Mucosa of descending colon (tissue), 3 donors: ENCODE data around the gene ANAPC1. TPM values are rescaled to one million over a fixed set of nuclear protein-coding genes. Genes with fewer than 3 reads are reported as not detected.
A peak's percentile ranks its signal among the peaks of the same experiment; 100 is the strongest.

Experiments used
- ATAC-seq: fragments of 200-7000 bp; cut with Tn5 transposase; one replicate; pipeline ENCODE4 v1.9.1; 2020; ENCODE audit warnings: mild to moderate bottlenecking, moderate library complexity
- DNase-seq, 3 donors: peaks; one replicate each; pipeline ENCODE4 v3.0.0-alpha.2; 2020
- H3K36me3 ChIP-seq: fragments of 200-600 bp; one replicate; pipeline ENCODE4 v1.8.0; 2021; ENCODE audit warnings: low read depth, mild to moderate bottlenecking
- H3K4me1 ChIP-seq: fragments of 200-600 bp; one replicate; pipeline ENCODE4 v1.8.0; 2021; ENCODE audit warnings: low read depth, mild to moderate bottlenecking
- H3K4me3 ChIP-seq: fragments of 200-600 bp; one replicate; pipeline ENCODE4 v1.8.0; 2021; ENCODE audit warnings: mild to moderate bottlenecking
- H3K9me3 ChIP-seq: fragments of 200-600 bp; one replicate; pipeline ENCODE4 v1.8.0; 2021; ENCODE audit warnings: mild to moderate bottlenecking
- intact Hi-C, 2 donors: fragments of 100-400 bp; cut with DNase I in 1 of 2; cut with micrococcal nuclease in 1 of 2; formaldehyde crosslinking; loops; one replicate each; pipeline versions ENCODE4 v1.11.0 to v1.11.1; 2022; cut with DNase I, micrococcal nuclease
- total RNA-seq, 3 donors: library from RNA; stranded (reverse); fragmentation: NEBNext Ultra II Directional in 2 of 3; extraction: Animal tissue kit (Norgen Biotek cat#: 25700) in 2 of 3; gene quantifications; one replicate each; pipeline versions ENCODE4 v1.2.1 to v1.2.4, GENCODE V29; 2021 to 2023
- TF ChIP-seq, protein P1 (sequence below): fragments of 200-600 bp; IDR thresholded peaks from one replicate; pipeline ENCODE4 v1.8.0; 2022; ENCODE audit warnings: antibody characterized with exemption, mild to moderate bottlenecking
- donor health status: DM: no; HTN: no; CAD: no; lungs with moderate emphysema.
- donor health status: DM: no; HTN: no; CAD: no.
- donor health status: DM: no; HTN: yes; CAD: no.

ANAPC1 gene
- total RNA-seq, 3 donors from 2014 or later, result 29.4 to 40.9 (median 34.6) TPM

DNA sequence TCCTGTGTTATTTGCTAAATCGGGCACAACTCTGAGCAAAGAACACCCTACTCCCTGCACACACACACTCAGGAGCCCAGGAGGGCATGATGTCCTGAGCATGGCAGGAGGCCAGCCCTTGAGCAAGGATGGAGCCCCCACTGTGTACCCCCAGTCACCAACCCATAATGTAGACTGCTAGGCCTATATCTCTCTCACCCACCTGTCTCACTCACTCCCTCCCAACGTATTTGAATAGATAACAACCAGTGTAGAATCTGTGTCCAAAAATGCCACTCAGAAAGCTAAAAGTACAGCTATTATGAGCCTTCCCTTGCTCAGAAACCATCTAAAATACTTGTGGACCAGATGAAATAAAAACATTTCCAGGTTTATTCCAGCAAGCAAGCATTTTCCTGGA is 43.7 kb upstream of the ANAPC1 start:
- TF ChIP-seq, protein P1, sequence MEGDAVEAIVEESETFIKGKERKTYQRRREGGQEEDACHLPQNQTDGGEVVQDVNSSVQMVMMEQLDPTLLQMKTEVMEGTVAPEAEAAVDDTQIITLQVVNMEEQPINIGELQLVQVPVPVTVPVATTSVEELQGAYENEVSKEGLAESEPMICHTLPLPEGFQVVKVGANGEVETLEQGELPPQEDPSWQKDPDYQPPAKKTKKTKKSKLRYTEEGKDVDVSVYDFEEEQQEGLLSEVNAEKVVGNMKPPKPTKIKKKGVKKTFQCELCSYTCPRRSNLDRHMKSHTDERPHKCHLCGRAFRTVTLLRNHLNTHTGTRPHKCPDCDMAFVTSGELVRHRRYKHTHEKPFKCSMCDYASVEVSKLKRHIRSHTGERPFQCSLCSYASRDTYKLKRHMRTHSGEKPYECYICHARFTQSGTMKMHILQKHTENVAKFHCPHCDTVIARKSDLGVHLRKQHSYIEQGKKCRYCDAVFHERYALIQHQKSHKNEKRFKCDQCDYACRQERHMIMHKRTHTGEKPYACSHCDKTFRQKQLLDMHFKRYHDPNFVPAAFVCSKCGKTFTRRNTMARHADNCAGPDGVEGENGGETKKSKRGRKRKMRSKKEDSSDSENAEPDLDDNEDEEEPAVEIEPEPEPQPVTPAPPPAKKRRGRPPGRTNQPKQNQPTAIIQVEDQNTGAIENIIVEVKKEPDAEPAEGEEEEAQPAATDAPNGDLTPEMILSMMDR, result no peak
- Histone ChIP-seq H3K4me3 (no peak overlapping the region), H3K36me3 (no peaks in the 10 kb centered on the region), H3K9me3 (no peaks in the 10 kb centered on the region), H3K4me1 (no peaks in the 10 kb centered on the region)
- intact Hi-C loops, result no loop called here
- ATAC-seq, result no peak
- DNase-seq, result no peak

DNA sequence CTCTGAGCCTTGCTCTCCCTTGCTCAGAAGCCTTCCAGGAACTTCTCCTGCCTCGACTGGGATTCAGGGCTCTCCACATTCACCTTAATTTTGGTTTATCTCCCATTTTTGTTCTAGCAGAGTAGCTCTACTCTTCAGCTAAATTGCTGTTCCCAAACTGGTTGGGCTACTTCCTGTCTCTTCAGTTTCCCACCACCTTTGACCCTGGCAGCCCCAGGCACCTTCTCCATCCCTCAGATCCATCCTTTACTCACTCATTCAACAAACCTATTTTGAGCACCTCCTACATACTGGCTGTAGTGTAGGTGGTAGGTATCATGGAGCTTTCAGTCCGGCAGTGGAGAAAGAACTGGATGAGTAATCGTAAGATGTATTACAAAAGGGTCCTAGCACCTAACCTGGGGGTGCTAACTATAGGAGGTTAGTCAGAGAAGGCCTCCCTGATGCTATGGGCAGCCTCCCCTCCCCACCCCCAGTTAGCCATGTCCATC is 40.7 kb upstream of the ANAPC1 start:
- no peaks in the 10 kb centered on the region for H3K36me3 ChIP-seq
- ATAC-seq, result no peak
- DNase-seq, result no peak
- TF ChIP-seq, protein P1, result no peak
- H3K9me3 ChIP-seq, result no peaks in the 10 kb centered on the region
- intact Hi-C loops, result no loop called here
- no peak overlapping the region for H3K4me3 ChIP-seq
- H3K4me1 ChIP-seq, result peaks cover 10% of the 10 kb centered on the region

DNA sequence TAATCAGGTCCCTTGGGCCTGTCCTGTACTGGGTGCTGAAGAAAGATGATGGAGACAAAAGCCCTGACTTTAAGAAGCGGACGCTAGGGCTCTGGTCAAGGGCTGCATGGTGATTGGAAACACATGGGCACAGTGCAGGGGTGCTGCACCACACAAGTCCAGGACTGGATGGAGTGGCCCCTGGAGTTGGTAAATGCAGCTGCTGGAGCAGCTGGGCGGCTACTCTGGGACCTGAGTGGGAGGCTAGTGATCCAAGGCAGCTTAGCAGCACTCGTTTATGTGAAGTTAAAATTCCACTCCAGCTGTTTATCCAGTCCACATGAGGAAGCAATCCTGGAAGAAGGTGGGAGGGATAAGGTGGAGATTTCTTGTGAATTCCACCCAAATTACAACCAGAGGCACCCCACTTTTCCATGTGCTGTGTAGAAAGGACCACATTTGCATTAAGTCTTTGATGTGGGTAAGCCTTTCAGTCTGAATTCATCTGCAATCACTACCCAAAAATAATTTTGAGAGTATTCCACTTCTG is 39.3 kb upstream of the ANAPC1 start:
- no peak for DNase-seq
- H3K9me3 ChIP-seq, result no peaks in the 10 kb centered on the region

DNA sequence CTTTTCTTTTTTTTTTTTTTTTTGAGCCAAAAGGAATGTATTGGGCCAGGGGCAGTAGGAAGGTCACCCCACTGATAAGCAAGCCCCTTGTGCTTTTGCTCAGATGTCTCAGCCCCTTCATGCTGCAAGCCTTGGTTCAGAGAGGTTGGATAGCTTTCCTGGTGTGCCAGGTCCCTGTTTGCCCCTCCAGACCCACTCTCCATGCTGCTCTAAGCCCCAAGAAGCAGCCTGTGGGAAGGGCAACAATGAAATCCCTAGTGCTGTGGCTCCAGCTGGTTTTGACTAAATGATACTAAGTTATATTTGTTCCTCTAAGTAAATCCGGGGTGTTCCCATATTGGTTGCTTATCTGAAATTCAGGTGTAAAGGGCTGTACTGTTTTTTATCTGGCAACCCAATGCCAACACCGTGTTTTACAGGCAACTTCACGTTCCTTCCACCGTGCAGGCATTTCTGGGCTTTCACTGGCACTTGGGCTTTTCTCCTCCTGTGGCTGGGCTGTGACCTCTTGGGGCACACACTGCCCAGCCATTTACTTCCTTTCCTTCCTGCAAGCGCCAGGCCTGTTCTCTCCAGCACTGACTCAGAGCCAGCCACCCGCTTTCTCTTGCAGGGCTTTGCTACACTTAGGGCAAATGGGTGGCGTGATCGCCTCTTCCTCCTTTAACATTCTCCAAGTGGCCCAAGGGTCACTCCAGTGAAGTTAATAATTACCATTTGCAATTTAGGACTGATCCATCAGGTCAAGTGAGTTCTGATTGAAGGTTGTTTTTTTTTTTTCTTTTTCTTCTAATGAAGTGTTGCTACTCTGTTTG is 36.0 kb upstream of the ANAPC1 start:
- intact Hi-C loops, result no loop called here
- peak; percentile 75 to 82 (median 82) for DNase-seq
- Histone ChIP-seq H3K4me3 (no peak overlapping the region), H3K9me3 (no peaks in the 10 kb centered on the region), H3K4me1 (peaks cover 24% of the 10 kb centered on the region), H3K36me3 (no peaks in the 10 kb centered on the region)
- TF ChIP-seq, protein P1, result no peak
- ATAC-seq, result peak; percentile 97

More for the DNA sequence above, 39.3 kb upstream of the ANAPC1 start:
- intact Hi-C loops, result no loop called here
- TF ChIP-seq, protein P1, result no peak
- no peak overlapping the region for H3K4me3 ChIP-seq
- no peak for ATAC-seq
- peaks cover 20% of the 10 kb centered on the region for H3K4me1 ChIP-seq
- no peaks in the 10 kb centered on the region for H3K36me3 ChIP-seq

DNA sequence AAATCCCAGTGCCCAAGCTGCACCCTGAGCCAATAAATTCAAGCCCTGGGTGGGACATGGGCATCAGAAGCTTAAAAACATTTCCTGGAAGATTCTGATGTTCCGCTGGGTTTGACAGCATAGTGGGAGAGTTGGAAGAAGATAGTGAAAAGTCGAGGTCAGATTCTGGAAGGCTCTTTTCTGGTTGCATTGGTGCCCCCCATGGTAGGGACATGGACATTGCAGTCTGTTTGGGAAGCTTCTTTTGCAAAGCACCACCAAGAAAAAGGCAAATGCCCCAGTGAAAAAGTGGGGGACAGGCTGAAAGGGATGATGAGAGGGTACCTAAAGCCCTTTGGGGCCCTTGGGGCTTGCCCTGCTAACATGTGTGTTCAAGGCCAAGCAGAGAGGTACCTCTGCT is 35.4 kb upstream of the ANAPC1 start:
- ATAC-seq (no peak), DNase-seq (no peak)
- H3K4me1 ChIP-seq, result peaks cover 24% of the 10 kb centered on the region
- no peaks in the 10 kb centered on the region for H3K36me3 ChIP-seq
- no peaks in the 10 kb centered on the region for H3K9me3 ChIP-seq
- no peak overlapping the region for H3K4me3 ChIP-seq
- intact Hi-C loops, result no loop called here
- TF ChIP-seq, protein P1, result no peak
